Measurements from ENCODE around the gene DOCK10.
"Not testable (repeated sequence)": the region's sequence is repeated elsewhere in the genome, so short reads cannot be mapped to it uniquely, and the experiment has no call there.

The DOCK10 gene

GRCh38 chr2:225041851-225042799 is at the start of gene DOCK10:
Gene DOCK10 (minus strand): TSS chr2:225042468. CDS start chr2:225042374, 94 bp downstream.
- peak; percentile 28 for DNase-seq (ENCODE audit: low read depth)

DNA sequence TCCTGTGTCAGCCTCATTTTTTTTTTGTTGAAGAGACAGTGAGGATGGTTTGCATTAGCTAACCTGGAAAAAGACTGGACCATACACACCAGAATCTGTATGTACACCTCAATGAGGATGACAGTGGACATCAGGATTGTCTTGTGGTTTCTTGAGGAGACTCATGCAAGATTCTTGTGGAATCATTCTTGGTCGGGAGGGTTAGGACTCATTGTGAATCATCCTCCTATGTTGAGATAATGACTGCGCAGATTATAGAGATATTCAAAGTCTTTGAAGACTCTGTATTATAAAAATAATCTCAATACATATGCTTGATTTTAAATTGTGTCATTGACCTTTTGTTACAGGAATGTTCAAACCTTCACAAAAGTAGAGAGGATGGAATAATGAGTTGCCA is 49.1 kb upstream of the DOCK10 start:
- no peak for DNase-seq (ENCODE audit: low read depth)

GRCh38 chr2:225090746-225091145 is 48.5 kb upstream of the DOCK10 start:
- no peak for DNase-seq (ENCODE audit: low read depth)

DNA sequence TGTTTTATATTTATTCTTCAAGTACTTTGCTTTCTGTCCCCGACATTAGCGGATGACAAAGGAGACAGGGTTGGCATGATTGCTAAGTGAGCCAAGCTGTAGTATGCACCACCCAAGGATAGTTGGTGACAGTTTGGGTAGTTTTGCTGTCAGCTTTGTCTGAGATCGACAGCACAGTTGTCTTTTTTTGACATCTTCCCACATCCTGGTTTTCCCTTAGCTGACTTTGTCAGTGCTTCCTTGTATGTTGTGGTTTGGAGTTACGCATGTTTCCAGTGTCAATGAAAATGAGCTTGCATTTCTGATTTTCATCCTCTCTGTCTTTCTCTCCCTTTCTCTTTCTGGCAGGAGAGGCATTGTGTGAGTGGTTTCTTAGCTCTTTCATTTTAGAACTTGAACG is 44.6 kb upstream of the DOCK10 start:
- DNase-seq (ENCODE audit: low read depth), result no peak

DNA sequence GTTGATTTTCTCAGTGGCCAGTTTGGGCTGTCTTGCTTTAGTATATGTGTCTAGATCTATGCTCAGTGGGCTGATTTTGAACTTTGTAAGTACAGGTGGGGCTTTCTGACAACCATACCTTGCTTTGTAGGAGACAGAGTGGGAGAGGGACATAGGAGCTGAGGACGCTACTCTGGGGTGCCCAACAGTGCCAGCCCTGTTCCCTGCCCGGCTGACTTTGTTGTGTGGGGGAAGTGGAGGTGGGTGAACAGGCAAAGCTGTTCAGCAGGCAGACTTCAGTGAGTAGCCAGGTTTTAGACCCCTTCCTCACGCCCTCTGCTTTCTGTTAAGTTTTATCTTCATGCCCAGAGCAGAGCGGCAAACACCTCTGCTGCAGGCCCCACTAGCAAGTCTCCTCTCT is 44.2 kb upstream of the DOCK10 start:
- no peak for DNase-seq (ENCODE audit: low read depth)

DNA sequence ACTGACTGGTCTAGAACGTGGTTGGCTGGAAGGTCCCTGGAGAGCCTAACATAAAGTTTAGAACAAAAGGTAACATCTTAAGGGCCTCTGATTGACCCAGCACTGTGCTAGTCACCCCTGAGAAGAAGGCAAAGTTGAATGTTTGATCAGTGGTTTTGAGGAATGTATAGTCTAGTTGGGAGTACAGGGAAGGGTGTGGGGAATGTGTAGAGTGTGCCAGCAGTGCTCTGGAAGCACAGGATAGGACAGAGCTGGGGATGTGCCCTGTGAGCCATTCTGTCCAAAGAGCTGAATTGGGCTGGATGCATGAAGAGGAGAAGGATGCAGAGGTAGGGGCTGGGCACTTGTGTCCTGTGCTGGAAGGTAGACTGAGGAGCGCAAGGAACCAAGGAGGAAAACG is 41.0 kb upstream of the DOCK10 start:
- no peak for DNase-seq (ENCODE audit: low read depth)

DNA sequence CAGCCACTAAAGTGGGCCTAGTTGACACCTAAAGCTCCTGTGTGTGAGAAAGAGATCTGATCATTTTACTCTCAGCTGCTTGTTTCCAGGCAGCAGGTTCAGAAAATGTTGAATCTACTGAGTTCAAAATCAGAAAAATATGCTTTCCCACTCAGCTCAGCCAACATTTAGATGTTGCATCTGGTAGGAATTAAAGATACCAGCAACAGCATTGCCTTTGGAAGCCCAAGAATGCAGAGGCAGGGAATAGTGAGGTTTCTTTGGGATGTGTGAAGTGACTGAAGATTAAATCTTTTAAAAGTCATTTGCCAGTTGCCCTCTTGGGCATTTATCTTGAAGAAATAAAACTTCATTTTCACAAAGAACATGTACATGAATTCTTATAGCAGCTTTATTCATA is 33.9 kb upstream of the DOCK10 start:
- no peak for DNase-seq (ENCODE audit: low read depth)

DNA sequence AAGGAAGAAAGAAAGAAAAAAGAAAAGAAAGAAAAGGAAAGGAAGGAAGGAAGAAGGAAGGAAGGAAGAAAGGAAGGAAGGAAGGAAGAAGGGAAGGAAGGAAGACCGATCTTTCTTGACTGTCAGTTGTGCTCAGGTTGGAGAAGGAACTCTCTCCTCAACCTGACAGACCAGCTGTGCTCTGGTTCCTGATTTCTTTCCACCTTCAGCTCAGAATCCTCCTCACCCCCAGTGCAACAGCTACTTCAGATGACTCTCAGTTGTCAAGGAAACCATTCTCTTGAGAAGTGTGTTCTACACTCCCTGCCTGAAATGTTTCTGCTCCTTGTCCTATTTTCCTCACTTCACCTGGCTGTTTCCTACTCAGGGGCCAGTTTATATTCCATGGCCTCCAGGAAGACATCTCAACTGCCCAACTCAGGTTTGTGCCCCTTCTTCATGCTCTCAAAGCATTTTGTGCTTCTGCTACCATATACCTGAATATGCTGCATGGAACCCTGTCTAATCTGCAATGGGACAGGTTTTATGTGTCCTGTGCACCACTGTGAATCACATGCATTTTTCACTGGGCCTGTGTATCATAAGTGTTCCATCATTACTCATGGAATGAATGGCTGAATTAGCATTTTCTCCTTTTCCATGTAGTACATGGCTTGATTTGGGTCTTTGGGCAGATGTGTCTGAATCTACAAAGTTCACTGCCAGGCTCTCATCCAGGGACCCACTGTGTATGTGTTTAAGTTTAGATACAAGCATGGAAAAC is 32.8 kb upstream of the DOCK10 start:
- no peak for DNase-seq (ENCODE audit: low read depth)

GRCh38 chr2:225074366-225074765 is 32.1 kb upstream of the DOCK10 start:
- no peak for DNase-seq (ENCODE audit: low read depth)

GRCh38 chr2:225073198-225073597 is 30.9 kb upstream of the DOCK10 start:
- no peak for DNase-seq (ENCODE audit: low read depth)

- no peak for DNase-seq (ENCODE audit: low read depth)
Measured at GRCh38 chr2:225072444-225072843, 30.2 kb upstream of the DOCK10 start.

GRCh38 chr2:225070811-225071210 is 28.5 kb upstream of the DOCK10 start:
- no peak for DNase-seq (ENCODE audit: low read depth)

GRCh38 chr2:225069966-225070365 is 27.7 kb upstream of the DOCK10 start:
- no peak for DNase-seq (ENCODE audit: low read depth)

DNA sequence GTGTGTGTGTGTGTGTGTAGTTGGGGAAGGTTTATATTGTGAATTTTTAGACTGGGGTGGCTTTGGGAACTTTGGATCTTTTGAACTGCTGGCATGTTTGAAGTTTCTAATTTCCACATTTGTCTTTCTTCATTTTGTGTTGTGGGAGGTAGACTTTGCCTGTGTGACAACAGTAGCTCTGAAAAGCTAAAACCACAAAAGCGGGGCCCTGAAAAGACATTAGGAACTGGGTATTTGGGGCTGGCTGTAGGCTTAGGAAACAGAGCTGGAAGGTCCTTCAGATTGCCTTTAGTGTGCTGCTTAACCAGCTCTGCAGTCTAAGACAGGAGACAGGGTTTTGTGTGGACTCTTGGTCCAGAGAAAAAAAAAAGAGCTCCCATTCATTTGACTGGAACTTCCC is 27.2 kb upstream of the DOCK10 start:
- no peak for DNase-seq (ENCODE audit: low read depth)

GRCh38 chr2:225065882-225066281 is 23.6 kb upstream of the DOCK10 start:
- no peak for DNase-seq (ENCODE audit: low read depth)

DNA sequence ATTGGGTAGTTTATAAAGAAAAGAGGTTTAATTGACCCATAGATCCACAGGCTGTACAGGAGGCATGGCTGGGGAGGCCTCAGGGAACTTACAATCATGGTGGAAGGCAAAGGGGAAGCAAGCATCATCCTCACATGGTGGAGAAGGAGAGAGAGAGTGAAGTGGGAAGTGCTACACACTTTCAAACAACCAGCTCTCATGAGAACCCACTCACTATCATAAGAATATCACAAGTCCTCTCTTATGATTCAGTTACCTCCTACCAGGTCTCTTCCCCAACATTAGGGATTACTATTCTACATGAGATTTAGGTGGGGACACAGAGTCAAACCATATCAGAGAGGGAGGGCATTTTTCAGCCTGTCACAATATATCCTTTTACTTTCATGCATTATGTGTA is 22.7 kb upstream of the DOCK10 start:
- DNase-seq (ENCODE audit: low read depth), result no peak

- no peak for DNase-seq (ENCODE audit: low read depth)
Measured at GRCh38 chr2:225064362-225064761, 22.1 kb upstream of the DOCK10 start.

GRCh38 chr2:225056330-225057073 is 14.2 kb upstream of the DOCK10 start:
- no peak for DNase-seq (ENCODE audit: low read depth)

DNA sequence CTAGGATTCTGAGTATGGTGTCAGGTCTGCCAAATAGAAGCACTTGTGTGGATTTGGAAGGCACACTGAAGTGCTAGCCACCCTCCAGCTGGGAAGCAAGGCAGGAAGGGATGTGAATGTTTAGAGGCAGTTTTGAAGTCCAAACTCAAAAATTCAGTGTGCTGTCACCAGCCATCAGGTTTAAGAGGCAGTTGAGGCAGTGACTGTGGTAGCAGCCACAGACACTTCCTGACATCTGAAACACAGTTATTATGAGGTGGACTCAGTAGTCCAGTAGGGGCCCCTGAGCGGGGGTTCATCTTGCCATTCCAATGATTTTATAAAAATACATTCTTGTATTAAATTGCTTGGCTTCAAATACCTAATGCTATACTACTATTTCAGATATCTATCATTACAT is 13.4 kb upstream of the DOCK10 start:
- no peak for DNase-seq (ENCODE audit: low read depth)

GRCh38 chr2:225052703-225053102 is 10.4 kb upstream of the DOCK10 start:
- no peak for DNase-seq (ENCODE audit: low read depth)

GRCh38 chr2:225047502-225047901 is 5.2 kb upstream of the DOCK10 start:
- DNase-seq (ENCODE audit: low read depth), result not testable (repeated sequence)

- DNase-seq (ENCODE audit: low read depth), result no peak
Measured at GRCh38 chr2:225042800-225043167, 516 bp upstream of the DOCK10 start.
